Esophagus muscularis mucosa (tissue), 4 donors: ENCODE measurements around the gene EYA2. TPM values are rescaled to one million over a fixed set of nuclear protein-coding genes. Genes with fewer than 3 reads are reported as not detected.

ENCODE experiments used
- DNase-seq: peaks from one replicate; pipeline ENCODE4 v3.0.0-alpha.2; 2017; ENCODE audit errors: extremely low spot score
- H3K27ac ChIP-seq, 4 donors: fragments of 200-600 bp; sonication (generic); replicated peaks in 1 of 4; 1 replicate in 3 of 4; 2 replicates in 1 of 4; pipeline ENCODE4 v1.5.1; 2016 to 2019; ENCODE audit warnings: mild to moderate bottlenecking in 1 of 4
- H3K27me3 ChIP-seq, 4 donors: fragments of 200-600 bp; sonication (generic); one replicate each; pipeline versions ENCODE4 v1.5.1 to v1.6.0; 2016 to 2019
- H3K36me3 ChIP-seq, 4 donors: fragments of 200-600 bp; sonication (generic); one replicate each; pipeline ENCODE4 v1.5.1; 2016 to 2019
- H3K4me1 ChIP-seq, 4 donors: fragments of 200-600 bp; sonication (generic); one replicate each; pipeline ENCODE4 v1.5.1; 2016 to 2019
- H3K4me3 ChIP-seq, 4 donors: fragments of 200-600 bp; sonication (generic); 1 replicate in 2 of 4; 2 replicates in 2 of 4; pipeline ENCODE4 v1.5.1; 2016 to 2019; ENCODE audit warnings: mild to moderate bottlenecking in 4 of 4, moderate library complexity in 1 of 4
- H3K9me3 ChIP-seq, 4 donors: fragments of 200-600 bp; sonication (generic); 1 replicate in 3 of 4; 2 replicates in 1 of 4; pipeline ENCODE4 v1.5.1; 2016 to 2019
- EP300 ChIP-seq: sonication (generic); formaldehyde crosslinking; IDR thresholded peaks from one replicate; pipeline ENCODE4 v1.6.1; 2017; ENCODE audit warnings: antibody characterized with exemption
- POLR2A ChIP-seq: fragments of 450-650 bp; IDR thresholded peaks from one replicate; pipeline ENCODE4 v1.6.1; 2017; ENCODE audit warnings: antibody characterized with exemption, moderate library complexity, mild to moderate bottlenecking, low read depth
- POLR2AphosphoS5 ChIP-seq, 2 donors: sonication (generic); formaldehyde crosslinking; IDR thresholded peaks; one replicate each; pipeline ENCODE4 v1.6.1; 2017; ENCODE audit warnings: antibody characterized with exemption in 2 of 2
- WGBS: methylation state at CpG from one replicate; pipeline ENCODE4 v1.1.5; 2018; 5-methylcytosine and 5-hydroxymethylcytosine counted together
- intact Hi-C: fragments of 100-400 bp; cut with DNase I; formaldehyde crosslinking; loops from one replicate; pipeline ENCODE4 v1.15.1; 2023
- total RNA-seq, 4 donors: library from RNA; depleted of rRNA; stranded (reverse); fragments of >200 nt; gene quantifications; one replicate each; pipeline versions ENCODE4 v1.1.0 to v1.2.1, GENCODE V29; 2016
- TF ChIP-seq, protein P1 (sequence below), 3 experiments: fragments of 200-600 bp in 2 of 3; fragments of 450-650 bp in 1 of 3; sonication (generic) in 2 of 3; IDR thresholded peaks; one replicate each; pipeline ENCODE4 v1.5.1; 2017 to 2019; ENCODE audit warnings: antibody characterized with exemption in 3 of 3, mild to moderate bottlenecking in 2 of 3, moderate library complexity in 1 of 3

The EYA2 gene
- total RNA-seq, 4 donors from 2014 or later = 1.2 to 5.9 (median 4.2) TPM

DNA sequence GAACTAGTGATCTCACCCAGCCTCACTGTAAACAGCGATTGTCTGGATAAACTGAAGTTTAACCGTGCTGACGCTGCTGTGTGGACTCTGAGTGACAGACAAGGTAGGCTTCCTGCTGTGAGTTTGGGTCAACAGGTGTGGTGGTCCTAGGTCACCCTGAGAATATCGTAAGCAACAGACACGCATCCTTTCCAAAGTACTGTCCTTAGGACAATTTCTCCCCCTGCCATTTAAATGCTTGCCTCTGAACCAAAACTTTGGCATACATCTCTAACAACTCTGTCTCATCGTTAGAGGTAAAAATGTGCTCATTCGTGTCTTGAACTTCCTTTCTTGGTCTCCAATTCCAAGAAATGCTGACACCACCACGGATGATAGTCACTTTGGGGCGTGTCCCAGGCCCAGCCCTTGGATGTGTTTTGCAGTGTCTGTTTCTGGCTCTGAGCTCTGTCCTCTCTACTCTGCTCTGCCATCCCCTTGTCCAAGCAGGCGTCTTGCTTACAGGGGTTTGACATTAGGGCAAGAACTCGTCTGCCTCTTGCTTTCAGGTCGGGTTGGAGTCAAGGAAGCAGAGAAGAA, 95.5 kb downstream of the EYA2 start:
- no peak for DNase-seq
- Histone ChIP-seq H3K9me3 (no peaks in the 10 kb centered on the region), H3K4me3 (no peak overlapping the region), H3K36me3 (no peaks in the 10 kb centered on the region), H3K27ac (peak overlapping the region in 3 of 4 donors; percentile 44 to 70 (median 47)), H3K4me1 (peaks cover 0 to 22% (median 18%) of the 10 kb centered on the region in 4 donors), H3K27me3 (peaks cover 0 to 8% (median 0%) of the 10 kb centered on the region in 4 donors)
- WGBS = 37% methylated on average over 12 of the region's 12 CpGs
- peak; percentile 24 to 28 for TF ChIP-seq POLR2AphosphoS5 (IDR thresholded peaks at IDR 0.05)
- TF ChIP-seq POLR2A = no peak
- intact Hi-C loops = no loop called here

DNA sequence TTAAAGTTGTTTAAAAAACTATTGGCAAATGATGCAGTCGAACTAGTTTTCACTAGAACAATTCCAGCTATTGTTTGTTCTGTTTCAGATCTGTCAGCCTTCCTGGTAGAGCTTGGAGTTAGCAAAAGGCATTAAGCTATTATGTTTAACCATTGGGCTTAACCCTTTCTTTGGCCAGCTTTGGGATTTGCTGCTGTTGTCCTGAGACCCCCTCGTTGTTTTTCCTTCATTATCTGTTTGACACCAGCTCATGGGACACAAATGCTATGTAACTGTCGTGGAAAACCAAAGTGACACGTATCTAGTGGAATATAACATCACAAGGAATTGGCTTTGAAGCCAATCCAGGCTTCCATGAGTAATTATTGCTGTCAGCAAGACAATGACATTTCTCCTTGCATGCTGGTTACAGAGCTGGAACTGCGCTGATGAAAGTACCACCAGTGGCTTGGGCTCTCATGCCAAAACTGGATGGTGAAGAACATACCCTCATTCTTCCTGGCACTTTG, 96.0 kb downstream of the EYA2 start:
- 52% methylated on average over 5 of the region's 5 CpGs for WGBS
- intact Hi-C loops = no loop called here
- H3K4me1 ChIP-seq = peaks cover 0 to 18% (median 16%) of the 10 kb centered on the region in 4 donors

DNA sequence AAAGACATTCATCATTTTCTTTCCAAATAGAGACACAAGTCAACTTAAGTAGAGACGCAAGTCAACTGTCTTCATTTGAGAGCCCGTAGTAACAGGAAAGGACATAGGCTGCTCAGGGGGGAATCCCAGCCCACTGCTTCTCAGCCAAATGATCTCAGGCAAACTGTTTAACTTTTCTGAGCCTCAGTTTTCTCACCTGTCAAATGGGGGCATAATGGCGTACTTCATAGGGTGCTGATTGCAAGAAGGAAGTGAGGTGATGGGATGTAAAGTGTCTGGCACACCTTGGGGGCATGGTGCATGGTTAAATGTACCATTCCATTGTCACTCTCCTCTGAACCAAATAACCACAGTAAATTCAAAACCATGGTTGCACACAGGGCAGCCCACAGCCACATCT, 96.5 kb downstream of the EYA2 start:
- Histone ChIP-seq H3K9me3 (no peaks in the 10 kb centered on the region), H3K36me3 (no peaks in the 10 kb centered on the region), H3K4me3 (no peak overlapping the region), H3K27me3 (peaks cover 0 to 16% (median 0%) of the 10 kb centered on the region in 4 donors), H3K27ac (peak overlapping the region in 1 of 4 donors; percentile 70), H3K4me1 (peaks cover 0 to 18% (median 14%) of the 10 kb centered on the region in 4 donors)
- TF ChIP-seq POLR2A (no peak), POLR2AphosphoS5 (IDR thresholded peaks at IDR 0.05) (no peak), EP300 (no peak)
- TF ChIP-seq, protein P1, sequence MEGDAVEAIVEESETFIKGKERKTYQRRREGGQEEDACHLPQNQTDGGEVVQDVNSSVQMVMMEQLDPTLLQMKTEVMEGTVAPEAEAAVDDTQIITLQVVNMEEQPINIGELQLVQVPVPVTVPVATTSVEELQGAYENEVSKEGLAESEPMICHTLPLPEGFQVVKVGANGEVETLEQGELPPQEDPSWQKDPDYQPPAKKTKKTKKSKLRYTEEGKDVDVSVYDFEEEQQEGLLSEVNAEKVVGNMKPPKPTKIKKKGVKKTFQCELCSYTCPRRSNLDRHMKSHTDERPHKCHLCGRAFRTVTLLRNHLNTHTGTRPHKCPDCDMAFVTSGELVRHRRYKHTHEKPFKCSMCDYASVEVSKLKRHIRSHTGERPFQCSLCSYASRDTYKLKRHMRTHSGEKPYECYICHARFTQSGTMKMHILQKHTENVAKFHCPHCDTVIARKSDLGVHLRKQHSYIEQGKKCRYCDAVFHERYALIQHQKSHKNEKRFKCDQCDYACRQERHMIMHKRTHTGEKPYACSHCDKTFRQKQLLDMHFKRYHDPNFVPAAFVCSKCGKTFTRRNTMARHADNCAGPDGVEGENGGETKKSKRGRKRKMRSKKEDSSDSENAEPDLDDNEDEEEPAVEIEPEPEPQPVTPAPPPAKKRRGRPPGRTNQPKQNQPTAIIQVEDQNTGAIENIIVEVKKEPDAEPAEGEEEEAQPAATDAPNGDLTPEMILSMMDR (IDR thresholded peaks at IDR 0.05) = no peak
- WGBS = 97% methylated on average over 3 of the region's 3 CpGs
- no peak for DNase-seq
- intact Hi-C loops = no loop called here

More for the DNA sequence above, 96.0 kb downstream of the EYA2 start:
- Histone ChIP-seq H3K27me3 (peaks cover 0 to 14% (median 0%) of the 10 kb centered on the region in 4 donors), H3K36me3 (no peaks in the 10 kb centered on the region), H3K27ac (peak overlapping the region in 1 of 4 donors; percentile 70), H3K9me3 (no peaks in the 10 kb centered on the region), H3K4me3 (no peak overlapping the region)
- DNase-seq = no peak
- TF ChIP-seq POLR2A (no peak), POLR2AphosphoS5 (IDR thresholded peaks at IDR 0.05) (no peak), EP300 (no peak)
- TF ChIP-seq, protein P1 (IDR thresholded peaks at IDR 0.05) = no peak

DNA sequence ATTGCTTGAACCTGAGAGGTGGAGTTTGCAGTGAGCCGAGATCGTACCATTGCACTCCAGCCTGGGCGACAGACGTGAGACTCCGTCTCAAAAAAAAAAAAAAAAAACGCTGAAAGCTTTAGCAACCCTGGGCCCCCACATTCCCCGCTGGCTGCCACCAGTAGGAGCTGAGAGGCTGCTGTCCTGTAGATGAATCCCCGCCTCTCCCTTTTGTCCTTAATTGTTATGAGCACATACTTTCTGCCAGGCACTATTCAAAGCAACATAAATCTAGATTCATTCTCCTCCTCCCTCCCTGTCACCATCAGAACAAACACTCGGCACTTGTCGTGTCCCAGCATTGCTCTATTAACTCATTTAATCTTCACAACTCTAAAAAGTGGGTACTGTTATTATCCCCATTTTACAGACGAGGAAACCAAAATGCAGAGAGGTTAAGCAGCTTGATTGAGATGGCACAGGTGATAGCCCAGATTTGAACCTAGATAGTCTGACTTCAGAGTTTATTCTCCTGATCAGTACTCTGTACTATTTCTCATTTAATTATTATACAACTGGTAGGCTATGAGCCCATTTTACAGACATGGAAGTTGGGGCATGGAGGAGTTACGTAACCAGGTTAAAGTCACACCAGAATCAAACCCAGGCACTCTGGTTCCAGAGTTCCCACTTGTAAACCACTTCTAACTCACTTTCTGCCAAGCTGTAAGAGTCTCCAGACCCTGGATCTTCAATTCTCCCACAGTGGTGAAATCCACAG, 97.4 kb downstream of the EYA2 start:
- Histone ChIP-seq H3K36me3 (no peaks in the 10 kb centered on the region), H3K4me1 (peaks cover 0 to 15% (median 12%) of the 10 kb centered on the region in 4 donors), H3K27ac (no peak overlapping the region), H3K27me3 (peaks cover 0 to 17% (median 0%) of the 10 kb centered on the region in 4 donors), H3K4me3 (no peak overlapping the region), H3K9me3 (no peaks in the 10 kb centered on the region)
- DNase-seq = no peak
- TF ChIP-seq EP300 (no peak), POLR2AphosphoS5 (IDR thresholded peaks at IDR 0.05) (no peak), POLR2A (no peak)
- TF ChIP-seq, protein P1 (IDR thresholded peaks at IDR 0.05) = no peak
- WGBS = 76% methylated on average over 11 of the region's 12 CpGs
- intact Hi-C loops = no loop called here

DNA sequence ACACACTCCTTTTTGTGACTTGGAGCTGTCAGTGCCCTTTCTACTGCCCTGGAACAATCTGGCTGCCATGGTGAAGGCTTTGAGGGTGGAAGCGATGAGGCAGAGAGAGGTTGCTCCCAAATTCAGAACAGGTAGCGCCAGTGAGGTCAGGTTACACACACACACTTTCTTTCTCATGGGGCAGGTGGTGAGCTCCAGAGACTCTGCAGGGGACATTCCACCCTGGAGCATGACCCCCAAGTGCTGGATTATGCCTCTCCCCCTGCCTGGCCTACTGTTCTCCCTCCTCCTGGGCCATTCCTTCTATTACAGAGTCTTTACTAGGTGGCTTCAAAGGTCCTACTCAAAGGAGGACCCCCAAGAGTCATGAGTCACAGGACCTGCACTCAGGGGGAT, 98.0 kb downstream of the EYA2 start:
- TF ChIP-seq POLR2AphosphoS5 (IDR thresholded peaks at IDR 0.05) (no peak), POLR2A (no peak), EP300 (no peak)
- TF ChIP-seq, protein P1 (IDR thresholded peaks at IDR 0.05) = no peak
- no peaks in the 10 kb centered on the region for H3K36me3 ChIP-seq
- H3K4me1 ChIP-seq = peaks cover 0 to 15% (median 12%) of the 10 kb centered on the region in 4 donors
- no peak for DNase-seq
- no peak overlapping the region for H3K27ac ChIP-seq
- H3K4me3 ChIP-seq = no peak overlapping the region
- no peaks in the 10 kb centered on the region for H3K9me3 ChIP-seq
- H3K27me3 ChIP-seq = peaks cover 0 to 23% (median 0%) of the 10 kb centered on the region in 4 donors
- intact Hi-C loops = no loop called here
- 100% methylated on average over 2 of the region's 2 CpGs for WGBS
